Hepatocyte (in vitro differentiated cells): ENCODE results near the gene APRT. TPM values are rescaled to one million over a fixed set of nuclear protein-coding genes. Genes with fewer than 3 reads are reported as not detected.

Source experiments
- DNase-seq: peaks from one replicate; pipeline ENCODE4 v3.0.0-alpha.2; 2016; ENCODE audit warnings: low spot score
- H2AFZ ChIP-seq: fragments of 200-600 bp; sonication (generic); 2 replicates; pipeline ENCODE4 v1.6.0; 2016; ENCODE audit warnings: antibody characterized with exemption, mild to moderate bottlenecking
- H3K27ac ChIP-seq: fragments of 200-600 bp; sonication (generic); 2 replicates; pipeline ENCODE4 v1.5.1; 2016; ENCODE audit warnings: mild to moderate bottlenecking
- H3K27me3 ChIP-seq: fragments of 200-600 bp; sonication (generic); 2 replicates; pipeline ENCODE4 v1.6.1; 2016
- H3K36me3 ChIP-seq: fragments of 200-600 bp; sonication (generic); replicated peaks from 2 replicates; pipeline ENCODE4 v1.5.1; 2016; ENCODE audit warnings: low read depth; ENCODE audit not compliant: insufficient read depth
- H3K4me1 ChIP-seq: fragments of 200-600 bp; sonication (generic); 2 replicates; pipeline ENCODE4 v1.5.1; 2016; ENCODE audit warnings: mild to moderate bottlenecking, moderate library complexity; ENCODE audit not compliant: insufficient read depth
- H3K4me2 ChIP-seq: fragments of 200-600 bp; sonication (generic); 2 replicates; pipeline ENCODE4 v1.6.0; 2016
- H3K4me3 ChIP-seq: fragments of 200-600 bp; sonication (generic); 2 replicates; pipeline ENCODE4 v1.5.1; 2016; ENCODE audit warnings: mild to moderate bottlenecking
- H3K79me2 ChIP-seq: fragments of 200-600 bp; sonication (generic); 2 replicates; pipeline ENCODE4 v1.6.0; 2017; ENCODE audit warnings: mild to moderate bottlenecking
- H3K9me2 ChIP-seq: fragments of 200-600 bp; sonication (generic); replicated peaks from 2 replicates; pipeline ENCODE4 v1.6.0; 2017; ENCODE audit warnings: mild to moderate bottlenecking; ENCODE audit not compliant: insufficient read depth
- H3K9me3 ChIP-seq: fragments of 200-600 bp; sonication (generic); 2 replicates; pipeline ENCODE4 v1.5.1; 2016; ENCODE audit warnings: low read depth, mild to moderate bottlenecking
- H4K20me1 ChIP-seq: fragments of 200-600 bp; sonication (generic); 2 replicates; pipeline ENCODE4 v1.6.0; 2016; ENCODE audit warnings: mild to moderate bottlenecking; ENCODE audit not compliant: insufficient read depth, poor library complexity, severe bottlenecking
- CTCF ChIP-seq: fragments of 200-600 bp; sonication (generic); IDR thresholded peaks from 2 replicates; pipeline ENCODE4 v1.5.1; 2016; ENCODE audit warnings: antibody characterized with exemption, mild to moderate bottlenecking; ENCODE audit not compliant: poor library complexity
- EZH2 ChIP-seq: fragments of 200-600 bp; sonication (generic); IDR thresholded peaks from 2 replicates; pipeline ENCODE4 v1.6.1; 2016; ENCODE audit warnings: antibody characterized with exemption, mild to moderate bottlenecking, borderline replicate concordance
- EZH2phosphoT487 ChIP-seq: fragments of 200-600 bp; sonication (generic); IDR thresholded peaks from one replicate; pipeline ENCODE4 v1.6.1; 2018; ENCODE audit warnings: antibody characterized with exemption, mild to moderate bottlenecking, low read depth, moderate library complexity; ENCODE audit not compliant: unreplicated experiment, severe bottlenecking
- WGBS: methylation state at CpG from one replicate; pipeline ENCODE4 v1.1.6; 2016; ENCODE audit warnings: low lambda C conversion rate; ENCODE audit errors: missing lambda C conversion rate; 5-methylcytosine and 5-hydroxymethylcytosine counted together
- polyA plus RNA-seq: library from polyadenylated mRNA; unstranded; fragments of >200 nt; fragmentation: Nextera tagmentation; extraction: Ambion mirVana; gene quantifications from 2 replicates; pipeline ENCODE4 v1.2.1, GENCODE V29; 2016
- total RNA-seq: library from RNA; depleted of rRNA; stranded (reverse); fragments of >200 nt; gene quantifications from 2 replicates; pipeline ENCODE4 v1.2.3, GENCODE V29; 2014

APRT gene
- total and polyA plus RNA-seq, 2 experiments from 2014 or later: 101 to 237 TPM

GRCh38 chr16:88857728-88858339 lies 46.1 kb upstream of the APRT start:
- peak; percentile 92 for DNase-seq
- peak overlapping the region; percentile 68 for H3K4me3 ChIP-seq
- H4K20me1 ChIP-seq: peaks cover 3% of the 10 kb centered on the region
- H3K79me2 ChIP-seq: peaks cover 27% of the 10 kb centered on the region
- H3K36me3 ChIP-seq: no peaks in the 10 kb centered on the region
- peak overlapping the region; percentile 93 for H3K4me2 ChIP-seq
- peak overlapping the region; percentile 57 for H2AFZ ChIP-seq
- no peaks in the 10 kb centered on the region for H3K27me3 ChIP-seq
- H3K4me1 ChIP-seq: peaks cover 11% of the 10 kb centered on the region
- no peaks in the 10 kb centered on the region for H3K9me3 ChIP-seq
- WGBS: 18% methylated on average over 12 of the region's 12 CpGs
- H3K9me2 ChIP-seq: no peaks in the 10 kb centered on the region
- peak overlapping the region; percentile 80 for H3K27ac ChIP-seq
- no peak for TF ChIP-seq EZH2phosphoT487
- peak; percentile 72 for TF ChIP-seq CTCF

- H3K27ac ChIP-seq: peak within 1 kb of the TSS; percentile 80
- peak within 1 kb of the TSS; percentile 57 for H2AFZ ChIP-seq
- H4K20me1 ChIP-seq: peaks cover 3% of the 10 kb centered on the region
- no peaks in the 10 kb centered on the region for H3K27me3 ChIP-seq
- no peaks in the 10 kb centered on the region for H3K9me2 ChIP-seq
- peaks cover 11% of the 10 kb centered on the region for H3K4me1 ChIP-seq
- no peak for TF ChIP-seq CTCF
- no peak for TF ChIP-seq EZH2
- no peak for TF ChIP-seq EZH2phosphoT487
- peak within 1 kb of the TSS; percentile 68 for H3K4me3 ChIP-seq
- peak; percentile 100 for DNase-seq
- H3K36me3 ChIP-seq: no peaks in the 10 kb centered on the region
- peak within 1 kb of the TSS; percentile 98 for H3K4me2 ChIP-seq
- 2% methylated on average over 45 of the region's 87 CpGs for WGBS
- peaks cover 27% of the 10 kb centered on the region for H3K79me2 ChIP-seq
- H3K9me3 ChIP-seq: no peaks in the 10 kb centered on the region
These were observed 45.4 kb upstream of the APRT start, which contains the start of the genes GALNS and TRAPPC2L for GRCh38 chr16:88856828-88857727. Gene GALNS (minus strand): TSS chr16:88856947. CDS start chr16:88856877, 70 bp downstream. Gene TRAPPC2L (plus strand): TSS chr16:88857127. CDS start chr16:88857151, 24 bp downstream.

- TF ChIP-seq EZH2phosphoT487 (no peak), CTCF (no peak), EZH2 (no peak)
- WGBS: 13% methylated on average over 22 of the region's 53 CpGs
- Histone ChIP-seq H3K9me2 (no peaks in the 10 kb centered on the region), H3K4me3 (peak overlapping the region; percentile 45), H2AFZ (no peak overlapping the region), H3K79me2 (peaks cover 27% of the 10 kb centered on the region), H3K27me3 (no peaks in the 10 kb centered on the region), H3K9me3 (no peaks in the 10 kb centered on the region), H3K27ac (no peak overlapping the region), H3K4me1 (peaks cover 11% of the 10 kb centered on the region), H3K4me2 (peak overlapping the region; percentile 98), H4K20me1 (peaks cover 3% of the 10 kb centered on the region), H3K36me3 (no peaks in the 10 kb centered on the region)
- DNase-seq: no peak
These were observed 44.5 kb upstream of the APRT start for GRCh38 chr16:88856122-88856827.
